Measurements from ENCODE around the gene MEGF6.

DNA sequence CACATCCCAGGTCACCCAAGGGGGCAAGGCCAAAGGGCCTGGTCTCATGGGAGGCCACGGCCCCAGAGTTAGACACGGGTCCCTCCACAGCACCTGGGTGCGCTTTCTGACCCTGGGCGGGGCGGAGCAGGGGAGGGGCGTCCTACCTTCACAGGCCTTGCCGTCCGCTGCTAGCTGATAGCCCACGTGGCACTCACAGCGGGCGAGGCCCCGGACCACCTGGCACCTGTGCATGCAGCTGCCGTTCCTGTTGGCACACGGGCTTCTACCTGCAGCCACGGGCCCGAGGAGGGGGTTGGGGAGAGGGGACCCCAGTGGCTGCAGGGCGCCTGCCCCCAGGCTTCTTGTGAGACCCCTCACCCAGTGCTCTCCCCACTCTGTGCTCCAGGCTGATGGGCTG, 96.9 kb downstream of the MEGF6 start:
- TF ChIP-seq, protein P1, sequence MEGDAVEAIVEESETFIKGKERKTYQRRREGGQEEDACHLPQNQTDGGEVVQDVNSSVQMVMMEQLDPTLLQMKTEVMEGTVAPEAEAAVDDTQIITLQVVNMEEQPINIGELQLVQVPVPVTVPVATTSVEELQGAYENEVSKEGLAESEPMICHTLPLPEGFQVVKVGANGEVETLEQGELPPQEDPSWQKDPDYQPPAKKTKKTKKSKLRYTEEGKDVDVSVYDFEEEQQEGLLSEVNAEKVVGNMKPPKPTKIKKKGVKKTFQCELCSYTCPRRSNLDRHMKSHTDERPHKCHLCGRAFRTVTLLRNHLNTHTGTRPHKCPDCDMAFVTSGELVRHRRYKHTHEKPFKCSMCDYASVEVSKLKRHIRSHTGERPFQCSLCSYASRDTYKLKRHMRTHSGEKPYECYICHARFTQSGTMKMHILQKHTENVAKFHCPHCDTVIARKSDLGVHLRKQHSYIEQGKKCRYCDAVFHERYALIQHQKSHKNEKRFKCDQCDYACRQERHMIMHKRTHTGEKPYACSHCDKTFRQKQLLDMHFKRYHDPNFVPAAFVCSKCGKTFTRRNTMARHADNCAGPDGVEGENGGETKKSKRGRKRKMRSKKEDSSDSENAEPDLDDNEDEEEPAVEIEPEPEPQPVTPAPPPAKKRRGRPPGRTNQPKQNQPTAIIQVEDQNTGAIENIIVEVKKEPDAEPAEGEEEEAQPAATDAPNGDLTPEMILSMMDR (IDR thresholded peaks at IDR 0.05) = no peak
- TF ChIP-seq EP300 (IDR thresholded peaks at IDR 0.05) = no peak

Measured in suprapubic skin (tissue), 3 donors.